ENCODE results near the gene CNTN5.

Gene CNTN5

DNA sequence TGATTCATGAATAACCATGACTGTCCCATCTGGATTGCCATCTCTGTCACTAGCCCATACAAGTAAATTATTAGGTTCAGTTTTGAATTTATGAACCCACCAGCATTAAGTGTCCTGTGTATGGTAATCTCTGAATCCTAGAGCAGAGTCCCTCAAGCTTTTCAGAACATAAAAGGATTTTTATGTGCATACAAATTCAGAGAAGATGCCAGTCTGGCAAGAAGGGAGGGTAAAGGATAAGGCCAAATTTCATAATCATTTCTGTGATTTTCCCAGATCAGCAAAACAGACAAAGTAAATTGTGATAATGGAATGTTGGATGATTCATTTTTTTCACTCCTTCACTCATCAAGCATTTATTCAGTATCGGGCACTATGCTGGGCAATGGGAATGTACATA, 1295.2 kb downstream of the CNTN5 start:
- Histone ChIP-seq H3K27me3 (ENCODE audit: insufficient read depth, low read length) (no peaks in the 10 kb centered on the region), H3K9me3 (ENCODE audit: insufficient read depth, low read depth, low read length) (no peaks in the 10 kb centered on the region), H3K9ac (ENCODE audit: low read depth, low read length) (no peak overlapping the region), H3K4me1 (ENCODE audit: insufficient read depth, low read length) (no peaks in the 10 kb centered on the region), H3K4me3 (ENCODE audit: low read length) (no peak overlapping the region), H3K36me3 (ENCODE audit: insufficient read depth, low read length) (no peaks in the 10 kb centered on the region), H3K27ac (ENCODE audit: low read depth, low read length) (no peak overlapping the region)
- no CpG with 5 or more reads among the region's 1 CpG for WGBS

DNA sequence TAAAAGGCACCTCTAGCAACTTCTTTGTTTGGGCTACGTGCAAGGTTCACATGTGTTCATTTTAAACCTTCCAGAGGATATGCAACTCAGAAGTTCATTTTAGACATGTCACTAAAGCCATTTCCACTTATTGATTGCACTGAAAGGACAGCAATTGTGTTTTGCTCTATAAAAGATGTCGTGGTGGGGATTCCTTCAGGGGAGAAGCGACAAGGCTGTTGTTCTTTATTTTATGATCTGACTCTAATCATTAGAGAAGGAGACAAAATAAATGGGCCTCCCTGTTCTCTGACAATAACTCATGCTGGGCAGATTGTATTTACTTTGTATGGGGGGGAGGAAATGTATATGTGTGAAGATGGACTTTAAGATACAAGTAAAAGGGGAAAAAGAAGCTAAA, 1296.2 kb downstream of the CNTN5 start:
- Histone ChIP-seq H3K36me3 (ENCODE audit: insufficient read depth, low read length) (no peaks in the 10 kb centered on the region), H3K27me3 (ENCODE audit: insufficient read depth, low read length) (no peaks in the 10 kb centered on the region), H3K9ac (ENCODE audit: low read depth, low read length) (no peak overlapping the region), H3K27ac (ENCODE audit: low read depth, low read length) (no peak overlapping the region), H3K4me3 (ENCODE audit: low read length) (no peak overlapping the region), H3K9me3 (ENCODE audit: insufficient read depth, low read depth, low read length) (no peaks in the 10 kb centered on the region), H3K4me1 (ENCODE audit: insufficient read depth, low read length) (no peaks in the 10 kb centered on the region)
- 96% methylated on average over 3 of the region's 3 CpGs for WGBS

DNA sequence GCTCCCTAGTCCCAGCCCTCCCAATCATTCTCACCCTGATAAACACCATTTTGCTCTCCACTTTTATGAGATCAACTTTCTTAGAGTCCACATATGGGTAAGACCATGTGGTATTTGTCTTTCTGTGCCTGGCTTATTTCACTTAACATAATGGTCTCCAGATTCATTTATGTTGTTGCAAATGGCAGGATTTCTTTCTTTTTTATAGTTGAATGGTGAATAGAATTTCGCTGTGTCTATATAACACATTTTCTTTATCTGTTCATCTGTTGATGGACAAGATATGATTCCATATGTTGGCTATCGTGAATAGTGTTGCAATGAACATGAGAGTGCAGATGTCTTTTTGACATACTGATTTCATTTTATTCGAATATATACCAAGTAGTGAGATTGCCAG, 1298.9 kb downstream of the CNTN5 start:
- H3K4me1 ChIP-seq (ENCODE audit: insufficient read depth, low read length), result no peaks in the 10 kb centered on the region

DNA sequence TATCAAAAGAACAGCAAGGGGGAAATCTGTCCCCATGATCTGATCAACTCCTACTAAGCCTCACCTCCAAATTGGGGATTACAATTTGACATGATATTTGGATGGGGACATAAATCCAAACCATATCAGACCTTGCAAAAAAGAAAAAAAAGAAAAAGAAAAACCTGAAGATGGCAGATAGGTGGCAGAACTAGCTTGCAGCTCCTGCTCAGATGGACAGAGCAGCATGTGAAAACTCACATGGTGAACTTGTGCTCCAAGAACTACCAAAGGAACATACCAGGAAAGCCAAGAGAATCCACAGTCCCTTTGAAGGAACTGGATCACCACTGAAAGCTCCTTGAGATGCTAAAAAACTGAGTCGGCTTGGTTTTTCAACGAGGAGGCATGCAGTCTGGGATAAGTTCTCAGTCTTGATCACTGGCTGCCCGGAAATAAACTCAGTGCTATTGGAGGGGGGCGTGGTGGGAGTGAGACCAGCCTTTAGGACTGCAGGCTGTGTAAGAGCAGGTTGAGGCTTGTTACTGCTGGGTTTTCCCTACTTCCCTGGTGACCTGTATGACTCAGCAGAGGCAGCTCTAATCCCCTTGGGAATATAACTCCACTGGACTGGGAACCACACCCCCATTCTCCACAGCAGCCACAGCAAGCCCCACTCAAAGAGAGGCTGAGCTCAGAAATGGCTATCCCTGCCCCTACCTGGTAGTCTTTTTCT, 1308.0 kb downstream of the CNTN5 start:
- Histone ChIP-seq H3K36me3 (ENCODE audit: insufficient read depth, low read length) (no peaks in the 10 kb centered on the region), H3K9ac (ENCODE audit: low read depth, low read length) (no peak overlapping the region), H3K4me1 (ENCODE audit: insufficient read depth, low read length) (no peaks in the 10 kb centered on the region), H3K27me3 (ENCODE audit: insufficient read depth, low read length) (no peaks in the 10 kb centered on the region), H3K9me3 (ENCODE audit: insufficient read depth, low read depth, low read length) (no peaks in the 10 kb centered on the region), H3K4me3 (ENCODE audit: low read length) (no peak overlapping the region), H3K27ac (ENCODE audit: low read depth, low read length) (no peak overlapping the region)
- WGBS, result 89% methylated on average over 4 of the region's 4 CpGs

More for the DNA sequence above, 1298.9 kb downstream of the CNTN5 start:
- Histone ChIP-seq H3K9me3 (ENCODE audit: insufficient read depth, low read depth, low read length) (no peaks in the 10 kb centered on the region), H3K36me3 (ENCODE audit: insufficient read depth, low read length) (no peaks in the 10 kb centered on the region), H3K4me3 (ENCODE audit: low read length) (no peak overlapping the region), H3K9ac (ENCODE audit: low read depth, low read length) (no peak overlapping the region), H3K27me3 (ENCODE audit: insufficient read depth, low read length) (no peaks in the 10 kb centered on the region), H3K27ac (ENCODE audit: low read depth, low read length) (no peak overlapping the region)
- 80% methylated on average over 1 of the region's 3 CpGs for WGBS

DNA sequence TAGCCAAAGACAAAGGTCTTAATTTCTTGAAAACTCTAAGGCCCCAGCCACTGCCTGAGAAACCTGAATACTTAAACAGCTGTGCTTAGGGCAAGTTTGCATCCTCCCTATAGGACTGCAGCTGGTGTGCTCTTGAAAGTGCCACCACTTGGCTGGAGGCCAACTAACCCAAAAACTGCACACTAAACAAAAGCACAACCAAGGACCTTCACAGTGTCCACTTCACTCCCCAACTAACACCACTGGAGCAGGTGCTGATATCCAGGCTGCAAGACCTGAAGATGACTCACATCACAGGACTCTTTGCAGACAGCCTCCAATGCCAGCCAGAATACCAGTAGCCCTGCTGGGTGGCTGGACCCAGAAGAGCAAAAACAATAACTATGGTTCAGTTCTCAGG, 1308.6 kb downstream of the CNTN5 start:
- Histone ChIP-seq H3K27me3 (ENCODE audit: insufficient read depth, low read length) (no peaks in the 10 kb centered on the region), H3K27ac (ENCODE audit: low read depth, low read length) (no peak overlapping the region), H3K9me3 (ENCODE audit: insufficient read depth, low read depth, low read length) (no peaks in the 10 kb centered on the region)

DNA sequence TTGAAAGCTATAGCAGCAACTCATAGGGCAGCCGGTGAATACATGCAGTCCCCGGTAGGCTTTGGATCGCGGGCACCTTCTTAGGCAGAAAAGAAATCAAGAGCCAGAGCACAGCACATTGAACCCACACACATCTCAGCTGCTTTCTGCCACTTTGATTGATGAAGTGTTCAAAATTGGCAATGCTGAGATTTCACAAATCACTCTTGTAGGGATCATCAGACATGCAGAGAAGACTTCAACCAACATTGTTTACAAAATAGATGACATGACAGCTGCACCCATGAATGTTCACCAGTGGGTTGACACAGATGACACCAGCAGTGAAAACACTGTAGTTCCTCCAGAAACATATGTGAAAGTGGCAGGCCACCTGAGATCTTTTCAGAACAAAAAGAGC, 1316.1 kb downstream of the CNTN5 start:
- H3K9me3 ChIP-seq (ENCODE audit: insufficient read depth, low read depth, low read length), result no peaks in the 10 kb centered on the region
- H3K4me3 ChIP-seq (ENCODE audit: low read length), result no peak overlapping the region
- H3K27ac ChIP-seq (ENCODE audit: low read depth, low read length), result no peak overlapping the region
- no peaks in the 10 kb centered on the region for H3K27me3 ChIP-seq (ENCODE audit: insufficient read depth, low read length)
- no peaks in the 10 kb centered on the region for H3K4me1 ChIP-seq (ENCODE audit: insufficient read depth, low read length)
- H3K36me3 ChIP-seq (ENCODE audit: insufficient read depth, low read length), result no peaks in the 10 kb centered on the region
- 100% methylated on average over 4 of the region's 4 CpGs for WGBS
- H3K9ac ChIP-seq (ENCODE audit: low read depth, low read length), result no peak overlapping the region

More for the DNA sequence above, 1308.6 kb downstream of the CNTN5 start:
- Histone ChIP-seq H3K4me3 (ENCODE audit: low read length) (no peak overlapping the region), H3K9ac (ENCODE audit: low read depth, low read length) (no peak overlapping the region), H3K4me1 (ENCODE audit: insufficient read depth, low read length) (no peaks in the 10 kb centered on the region), H3K36me3 (ENCODE audit: insufficient read depth, low read length) (no peaks in the 10 kb centered on the region)

DNA sequence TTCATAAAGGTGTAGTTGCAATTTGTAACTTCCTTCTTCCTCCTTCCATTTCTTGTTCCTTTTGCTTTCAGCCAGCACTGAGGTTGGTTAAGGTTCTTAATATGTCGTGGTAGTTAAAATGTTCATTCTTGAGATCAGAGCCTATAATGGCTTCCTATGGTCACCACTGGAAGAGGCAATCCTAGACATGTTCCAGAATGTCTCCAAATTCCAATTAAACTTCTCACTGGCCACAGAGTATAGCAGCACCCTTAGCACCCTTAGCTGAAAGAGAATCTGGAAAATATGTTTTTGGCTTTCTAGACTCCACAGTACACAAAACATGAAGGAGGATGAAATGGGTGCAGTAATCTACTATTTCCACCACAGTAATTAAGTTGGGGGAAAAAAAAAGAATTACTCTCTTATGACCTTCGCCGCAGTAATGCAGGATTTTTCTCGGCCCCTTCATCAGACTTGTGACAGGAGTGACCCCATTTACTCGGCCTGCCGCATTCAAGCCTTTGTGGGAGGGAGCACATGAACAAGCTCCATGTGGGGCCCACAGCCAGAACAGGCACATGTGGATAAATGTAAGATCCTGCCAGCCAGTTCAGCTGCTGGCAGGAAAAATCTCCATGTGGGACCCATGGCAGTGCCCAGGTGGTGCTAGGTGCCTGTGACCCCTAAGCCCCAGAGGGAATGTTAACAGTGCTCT, 1317.5 kb downstream of the CNTN5 start:
- H3K27ac ChIP-seq (ENCODE audit: low read depth, low read length), result no peak overlapping the region
- H3K27me3 ChIP-seq (ENCODE audit: insufficient read depth, low read length), result no peaks in the 10 kb centered on the region
- no peaks in the 10 kb centered on the region for H3K4me1 ChIP-seq (ENCODE audit: insufficient read depth, low read length)
- H3K36me3 ChIP-seq (ENCODE audit: insufficient read depth, low read length), result no peaks in the 10 kb centered on the region
- H3K9ac ChIP-seq (ENCODE audit: low read depth, low read length), result no peak overlapping the region
- H3K9me3 ChIP-seq (ENCODE audit: insufficient read depth, low read depth, low read length), result no peaks in the 10 kb centered on the region
- WGBS, result 96% methylated on average over 6 of the region's 6 CpGs
- no peak overlapping the region for H3K4me3 ChIP-seq (ENCODE audit: low read length)

DNA sequence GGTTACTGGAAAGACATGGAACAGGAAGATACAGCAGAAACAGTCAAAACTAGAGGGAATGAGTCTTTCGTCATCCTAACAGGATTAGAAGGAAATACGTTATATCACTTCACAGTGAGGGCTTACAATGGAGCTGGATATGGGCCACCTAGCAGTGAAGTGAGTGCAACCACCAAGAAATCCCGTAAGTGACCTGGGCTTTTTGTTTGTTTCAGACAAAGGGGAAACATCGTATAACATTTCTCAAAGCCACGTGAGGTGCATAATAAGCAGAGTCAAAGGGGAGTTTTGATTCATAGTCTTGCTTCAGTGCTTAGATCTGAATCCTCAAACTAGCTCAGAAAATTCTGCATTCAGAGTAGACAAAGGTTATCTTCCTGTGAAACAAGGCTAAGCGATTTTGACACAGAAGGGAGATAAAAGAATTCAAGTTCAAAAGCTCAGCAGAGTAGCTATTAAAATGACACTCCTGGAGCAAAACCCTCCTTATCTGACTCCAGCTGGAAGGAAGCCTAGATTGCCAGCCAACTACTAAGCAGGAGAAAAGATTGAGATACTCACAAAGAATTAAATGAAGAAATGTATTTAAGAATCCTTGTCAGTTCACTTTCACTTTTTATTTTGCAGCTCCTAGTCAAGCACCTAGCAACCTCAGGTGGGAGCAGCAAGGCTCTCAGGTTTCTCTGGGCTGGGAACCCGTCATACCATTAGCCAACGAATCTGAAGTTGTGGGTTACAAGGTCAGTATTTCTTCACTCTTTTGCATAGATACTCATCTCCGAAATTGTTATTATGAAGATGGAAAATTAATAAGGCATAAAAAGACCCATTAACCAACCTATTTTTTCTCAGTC, 1319.9 kb downstream of the CNTN5 start:
- H3K9ac ChIP-seq (ENCODE audit: low read depth, low read length), result no peak overlapping the region
- WGBS, result 78% methylated on average over 7 of the region's 9 CpGs
- H3K27me3 ChIP-seq (ENCODE audit: insufficient read depth, low read length), result no peaks in the 10 kb centered on the region
- H3K27ac ChIP-seq (ENCODE audit: low read depth, low read length), result no peak overlapping the region
- no peak overlapping the region for H3K4me3 ChIP-seq (ENCODE audit: low read length)
- H3K4me1 ChIP-seq (ENCODE audit: insufficient read depth, low read length), result no peaks in the 10 kb centered on the region
- no peaks in the 10 kb centered on the region for H3K9me3 ChIP-seq (ENCODE audit: insufficient read depth, low read depth, low read length)
- no peaks in the 10 kb centered on the region for H3K36me3 ChIP-seq (ENCODE audit: insufficient read depth, low read length)

DNA sequence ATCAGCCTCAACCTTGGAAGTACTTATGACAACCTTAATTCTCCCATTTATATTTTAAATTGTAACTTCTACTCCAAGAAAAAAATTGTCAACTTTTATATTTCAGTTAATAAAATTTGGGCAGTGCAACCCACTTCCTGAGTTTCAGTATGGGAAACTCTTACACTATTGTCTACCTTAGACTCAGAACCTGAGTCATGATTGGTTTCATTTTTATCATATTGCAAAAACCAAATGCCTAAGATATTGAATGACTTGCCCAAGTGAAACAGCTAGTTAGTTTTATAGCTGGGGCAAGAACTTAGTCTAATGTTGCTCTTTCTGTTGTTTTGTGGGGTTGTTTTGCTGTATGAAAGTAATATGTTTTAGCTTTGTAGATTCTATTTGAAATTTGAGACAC, 1332.3 kb downstream of the CNTN5 start:
- H3K9ac ChIP-seq (ENCODE audit: low read depth, low read length), result no peak overlapping the region
- H3K27ac ChIP-seq (ENCODE audit: low read depth, low read length), result no peak overlapping the region
- H3K4me3 ChIP-seq (ENCODE audit: low read length), result no peak overlapping the region
- no peaks in the 10 kb centered on the region for H3K9me3 ChIP-seq (ENCODE audit: insufficient read depth, low read depth, low read length)
- H3K4me1 ChIP-seq (ENCODE audit: insufficient read depth, low read length), result no peaks in the 10 kb centered on the region
- H3K27me3 ChIP-seq (ENCODE audit: insufficient read depth, low read length), result no peaks in the 10 kb centered on the region
- no peaks in the 10 kb centered on the region for H3K36me3 ChIP-seq (ENCODE audit: insufficient read depth, low read length)

DNA sequence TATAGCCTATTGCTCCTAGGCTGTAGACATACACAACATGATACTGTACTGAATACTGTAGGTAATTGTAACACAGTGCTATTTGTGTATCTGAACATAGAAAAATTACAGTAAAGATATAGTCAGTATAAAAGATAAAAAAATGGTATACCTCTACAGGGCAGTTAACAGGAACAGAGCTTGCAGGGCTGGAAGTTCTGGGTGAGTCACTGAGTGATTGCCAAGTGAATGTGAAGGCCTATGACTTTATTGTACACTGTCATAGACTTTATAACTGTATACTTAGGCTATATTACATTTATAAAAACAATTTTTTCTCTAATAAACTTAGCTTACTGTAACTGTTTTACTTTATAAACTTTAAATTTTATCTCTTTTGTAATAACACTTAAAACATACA, 1334.0 kb downstream of the CNTN5 start:
- no peaks in the 10 kb centered on the region for H3K36me3 ChIP-seq (ENCODE audit: insufficient read depth, low read length)
- no peak overlapping the region for H3K9ac ChIP-seq (ENCODE audit: low read depth, low read length)
- H3K27me3 ChIP-seq (ENCODE audit: insufficient read depth, low read length), result no peaks in the 10 kb centered on the region
- H3K4me1 ChIP-seq (ENCODE audit: insufficient read depth, low read length), result no peaks in the 10 kb centered on the region
- no peaks in the 10 kb centered on the region for H3K9me3 ChIP-seq (ENCODE audit: insufficient read depth, low read depth, low read length)
- H3K27ac ChIP-seq (ENCODE audit: low read depth, low read length), result no peak overlapping the region
- no peak overlapping the region for H3K4me3 ChIP-seq (ENCODE audit: low read length)

DNA sequence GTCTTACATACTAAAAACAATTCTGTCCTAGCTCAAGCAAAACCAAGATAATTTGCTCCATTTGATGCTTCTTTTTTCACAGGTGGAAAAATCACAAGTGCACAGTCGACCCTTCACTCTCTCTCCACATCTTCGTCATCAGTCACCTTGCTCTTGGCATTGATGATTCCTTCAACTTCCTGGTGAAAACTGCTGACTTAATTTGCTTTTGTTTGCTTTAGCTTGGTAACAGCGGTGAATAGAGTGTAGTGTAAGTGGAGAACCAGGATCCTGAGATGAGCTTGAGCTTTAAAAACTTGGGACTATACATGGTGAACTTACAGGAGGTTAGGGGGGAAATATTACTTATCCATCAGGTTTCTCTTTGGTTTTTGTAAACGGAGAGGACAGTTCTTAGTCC, 1335.3 kb downstream of the CNTN5 start:
- H3K4me3 ChIP-seq (ENCODE audit: low read length), result no peak overlapping the region
- 86% methylated on average over 4 of the region's 4 CpGs for WGBS
- no peak overlapping the region for H3K9ac ChIP-seq (ENCODE audit: low read depth, low read length)
- H3K27me3 ChIP-seq (ENCODE audit: insufficient read depth, low read length), result no peaks in the 10 kb centered on the region
- H3K27ac ChIP-seq (ENCODE audit: low read depth, low read length), result no peak overlapping the region
- no peaks in the 10 kb centered on the region for H3K4me1 ChIP-seq (ENCODE audit: insufficient read depth, low read length)
- no peaks in the 10 kb centered on the region for H3K9me3 ChIP-seq (ENCODE audit: insufficient read depth, low read depth, low read length)
- H3K36me3 ChIP-seq (ENCODE audit: insufficient read depth, low read length), result no peaks in the 10 kb centered on the region
